DMS153 (cell line): ENCODE results near the gene SEMA3G.

ENCODE experiments used
- DNase-seq: peaks from one replicate; lab custom pipeline; 2025; lab: John Stamatoyannopoulos, UW

The SEMA3G gene

DNA sequence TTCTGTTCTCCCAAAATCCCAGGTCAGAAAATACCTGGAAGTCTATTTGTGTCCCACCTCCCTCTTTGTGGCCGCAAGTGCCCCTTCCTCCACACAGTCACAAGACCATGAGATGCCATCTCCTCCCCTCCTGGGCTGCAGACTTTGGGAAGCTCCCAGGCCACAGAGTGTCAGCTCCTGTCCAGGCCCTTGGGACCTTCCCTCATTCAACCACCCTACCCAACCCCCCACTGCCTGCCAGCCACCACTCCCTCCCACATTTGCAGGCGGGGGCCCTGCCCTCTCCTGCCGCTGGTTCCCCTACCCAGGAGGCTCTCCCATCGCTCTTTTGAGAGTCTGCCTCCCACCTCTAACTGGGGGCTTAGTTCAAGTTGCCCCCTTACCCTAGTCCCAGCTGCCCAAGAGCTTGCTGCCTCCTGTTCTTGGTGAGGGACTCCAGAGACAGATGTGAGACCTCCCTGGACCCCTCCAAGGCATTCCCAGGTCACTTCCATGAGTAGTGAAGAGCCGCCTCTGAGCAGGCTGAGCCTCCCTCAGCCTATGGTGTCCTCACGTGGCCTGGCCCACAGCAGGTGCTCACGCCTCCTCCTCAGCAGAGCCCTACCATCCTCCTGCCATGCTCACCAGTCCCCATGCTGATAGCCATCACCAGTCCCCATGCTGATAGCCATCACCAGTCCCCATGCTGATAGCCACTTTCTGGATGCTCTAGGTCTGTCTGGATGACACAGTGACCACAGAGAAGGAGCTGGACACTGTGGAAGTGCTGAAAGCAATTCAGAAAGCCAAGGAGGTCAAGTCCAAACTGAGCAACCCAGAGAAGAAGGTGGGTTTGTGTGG lies 34.4 kb upstream of the SEMA3G start:
- no peak for DNase-seq

DNA sequence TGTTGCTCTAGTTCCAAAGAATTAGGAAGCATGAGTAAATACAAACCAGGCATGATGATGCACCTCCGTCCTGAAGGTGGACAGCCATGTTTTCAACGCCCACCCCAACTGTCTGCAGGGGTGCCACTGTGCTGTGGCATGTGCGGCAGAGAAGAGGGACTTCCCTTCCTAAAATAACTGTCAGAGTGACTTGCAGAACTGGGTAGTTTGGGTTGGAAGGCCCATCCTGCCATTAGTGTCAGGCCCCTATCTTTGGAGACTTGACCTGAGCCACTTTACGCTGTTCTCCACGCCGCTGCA lies 32.8 kb upstream of the SEMA3G start:
- no peak for DNase-seq

DNA sequence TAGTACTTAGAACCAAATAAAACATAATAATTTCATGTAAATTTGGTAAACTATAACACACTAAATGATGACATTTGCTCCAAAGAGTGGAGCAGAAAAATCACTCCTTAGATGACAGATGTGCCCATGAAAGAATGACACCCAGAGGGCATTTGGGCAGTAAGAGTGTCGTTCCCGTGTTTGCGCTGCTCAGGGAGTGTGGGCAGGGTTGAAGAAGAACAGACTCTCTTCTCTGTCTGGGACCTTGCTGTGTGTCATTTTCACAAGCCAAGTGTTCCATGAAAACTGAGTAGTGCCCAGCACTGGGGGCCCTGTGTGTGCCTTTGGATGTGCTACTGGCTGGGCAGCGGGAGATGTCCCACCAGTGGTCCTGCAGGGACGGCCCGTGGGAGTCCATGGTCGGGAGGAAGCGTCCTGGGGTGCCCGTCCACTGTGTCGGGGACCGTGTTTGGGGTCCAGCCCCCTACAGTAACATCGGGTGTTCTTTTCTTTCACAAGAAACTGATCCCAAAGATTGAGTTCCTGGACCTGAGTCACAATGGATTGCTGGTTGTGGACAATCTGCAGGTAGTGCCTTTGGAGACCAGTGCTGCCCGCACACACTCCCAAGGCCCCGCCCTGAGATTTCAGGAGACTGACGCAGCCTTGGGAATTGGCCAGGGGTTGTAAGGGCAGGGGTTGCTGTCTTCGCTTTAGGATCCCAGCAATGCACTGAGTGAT lies 32.3 kb upstream of the SEMA3G start:
- DNase-seq: no peak

DNA sequence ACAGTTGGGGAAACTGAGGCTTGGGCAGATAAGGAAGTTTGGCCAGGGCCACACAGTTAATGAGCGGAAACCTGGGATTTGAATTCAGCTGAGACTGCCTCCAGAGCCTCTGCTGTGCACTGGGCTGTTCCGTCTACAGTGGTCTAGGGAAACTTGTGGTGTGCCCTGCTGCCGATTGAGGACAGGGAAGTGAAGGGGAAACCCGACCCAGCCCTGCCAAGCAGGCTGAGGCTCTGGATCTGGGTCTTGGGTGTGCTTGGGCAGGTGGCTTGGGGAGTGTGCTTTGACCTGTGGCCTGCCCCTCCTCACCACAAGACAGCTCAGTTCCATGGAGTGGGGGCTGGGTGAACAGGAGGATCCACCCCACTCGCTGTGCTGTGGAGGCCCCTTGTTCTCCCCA lies 28.1 kb upstream of the SEMA3G start:
- no peak for DNase-seq

DNA sequence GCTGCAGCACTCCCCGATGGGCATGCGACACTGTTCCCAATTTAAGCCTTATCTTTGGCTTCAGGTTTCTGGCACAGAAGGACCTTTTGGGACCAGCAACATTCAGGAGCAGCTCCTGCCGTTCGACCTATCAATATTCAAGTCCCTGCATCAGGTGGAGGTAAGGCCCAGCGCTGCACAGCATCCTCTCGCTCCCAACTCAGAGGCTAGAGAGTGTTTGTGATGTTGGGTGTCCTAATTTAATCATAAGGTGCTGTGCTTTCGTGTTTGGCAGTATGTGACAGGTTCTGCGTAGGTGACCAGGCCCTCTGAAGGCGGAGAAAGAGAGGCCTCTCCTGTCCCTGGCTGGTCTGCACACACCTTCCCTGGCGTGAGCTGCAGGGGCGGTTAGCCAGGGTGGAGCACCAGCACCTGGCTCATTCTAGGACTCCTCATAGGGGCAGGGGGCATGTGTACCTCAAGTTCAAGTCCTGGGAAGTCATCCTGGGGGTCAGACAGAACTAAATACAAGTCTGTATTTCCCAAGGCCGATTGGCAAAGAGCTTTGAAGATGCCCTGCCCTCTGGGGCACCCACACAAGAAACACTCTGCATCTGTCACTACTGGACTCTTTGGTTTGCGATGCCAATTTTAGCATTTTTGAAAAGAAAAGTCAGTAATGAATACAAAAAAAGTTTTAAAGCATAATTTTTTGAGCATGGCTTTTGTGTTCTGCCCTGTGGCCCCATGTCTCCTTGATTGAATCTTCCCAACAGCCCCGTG lies 27.5 kb upstream of the SEMA3G start:
- no peak for DNase-seq

- DNase-seq: no peak
These were observed 26.7 kb upstream of the SEMA3G start for GRCh38 chr3:52471371-52472238.

GRCh38 chr3:52470920-52471319 lies 26.0 kb upstream of the SEMA3G start:
- no peak for DNase-seq

- DNase-seq: no peak
These were observed 24.1 kb upstream of the SEMA3G start for GRCh38 chr3:52469001-52469400.

DNA sequence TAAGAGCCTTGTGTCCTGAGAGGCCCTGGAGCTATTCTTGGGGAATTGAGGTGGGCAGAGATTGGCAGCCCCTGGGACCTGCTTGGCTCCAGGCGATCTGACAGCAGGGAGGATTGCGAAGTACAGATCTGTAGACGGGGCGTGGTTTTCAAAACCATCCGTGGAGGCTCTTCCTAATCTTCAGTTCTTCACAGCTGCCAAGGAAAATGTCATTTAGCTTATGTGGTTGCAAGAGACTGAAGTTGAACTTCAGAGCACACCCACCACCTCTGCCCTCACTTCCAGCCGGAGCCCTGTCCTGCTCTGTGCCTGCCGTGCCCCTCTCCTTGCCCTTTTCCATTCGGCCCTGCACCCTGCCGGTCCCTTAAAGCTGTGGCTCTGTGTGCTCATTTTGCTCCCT lies 23.4 kb upstream of the SEMA3G start:
- no peak for DNase-seq

GRCh38 chr3:52463416-52463815 lies 18.5 kb upstream of the SEMA3G start:
- no peak for DNase-seq

DNA sequence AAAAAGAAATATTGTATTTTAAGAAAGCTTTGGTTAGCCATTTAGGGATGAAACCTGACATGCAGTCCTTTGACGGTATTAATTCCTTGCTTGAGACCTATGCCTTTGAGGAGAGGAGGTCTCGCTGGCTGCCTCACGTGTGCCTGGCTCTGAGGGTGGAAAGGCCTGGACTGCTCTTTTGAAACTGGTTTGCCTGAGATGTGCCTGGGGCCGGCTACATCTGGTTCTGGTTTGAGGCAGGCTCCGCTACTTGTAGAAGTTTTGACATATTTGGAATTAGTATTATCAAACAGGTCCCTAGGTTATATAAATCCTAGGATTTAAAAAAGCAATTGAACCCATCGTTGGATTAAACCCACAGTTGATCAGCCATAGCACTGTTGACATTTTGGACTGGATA lies 17.0 kb upstream of the SEMA3G start:
- DNase-seq: no peak

DNA sequence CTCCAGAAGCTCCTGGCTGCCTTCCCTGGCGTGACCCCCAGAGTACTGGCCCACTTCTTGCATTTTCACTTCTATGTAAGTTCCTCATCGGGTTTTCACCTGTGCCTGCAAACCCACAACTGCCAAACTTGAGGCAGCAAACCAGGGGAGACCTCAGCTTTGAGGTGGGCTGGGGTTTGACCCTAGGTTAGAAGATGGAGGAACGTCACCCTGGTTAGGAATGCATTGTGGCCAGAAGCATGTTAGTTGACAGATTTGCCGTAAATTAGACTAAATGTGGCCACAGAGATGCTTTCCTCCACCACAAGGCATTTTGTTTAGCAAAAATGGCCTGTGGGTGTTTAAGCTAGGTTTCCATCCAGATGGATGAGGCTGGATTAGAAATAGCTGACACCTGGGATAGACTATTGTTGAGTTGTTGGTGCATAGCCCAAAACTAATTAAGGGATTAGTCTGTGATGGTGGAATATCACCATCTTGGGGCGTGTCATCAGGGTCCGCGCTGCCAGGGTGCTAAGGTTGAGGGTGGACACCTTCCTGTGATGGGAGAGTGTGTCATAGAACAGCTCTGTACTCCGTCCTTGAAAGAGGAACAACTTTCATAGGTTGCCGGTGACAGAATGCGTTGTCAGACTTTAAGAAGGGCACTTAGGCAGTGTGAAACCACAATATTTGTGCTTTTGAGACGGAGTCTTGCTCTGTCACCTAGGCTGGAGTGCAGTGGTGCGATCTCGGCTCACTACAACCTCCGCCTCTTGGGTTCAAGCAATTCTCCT lies 14.1 kb upstream of the SEMA3G start:
- no peak for DNase-seq

- no peak for DNase-seq
These were observed 13.3 kb upstream of the SEMA3G start for GRCh38 chr3:52458031-52458760.

GRCh38 chr3:52456800-52457183 lies 11.9 kb upstream of the SEMA3G start:
- no peak for DNase-seq

DNA sequence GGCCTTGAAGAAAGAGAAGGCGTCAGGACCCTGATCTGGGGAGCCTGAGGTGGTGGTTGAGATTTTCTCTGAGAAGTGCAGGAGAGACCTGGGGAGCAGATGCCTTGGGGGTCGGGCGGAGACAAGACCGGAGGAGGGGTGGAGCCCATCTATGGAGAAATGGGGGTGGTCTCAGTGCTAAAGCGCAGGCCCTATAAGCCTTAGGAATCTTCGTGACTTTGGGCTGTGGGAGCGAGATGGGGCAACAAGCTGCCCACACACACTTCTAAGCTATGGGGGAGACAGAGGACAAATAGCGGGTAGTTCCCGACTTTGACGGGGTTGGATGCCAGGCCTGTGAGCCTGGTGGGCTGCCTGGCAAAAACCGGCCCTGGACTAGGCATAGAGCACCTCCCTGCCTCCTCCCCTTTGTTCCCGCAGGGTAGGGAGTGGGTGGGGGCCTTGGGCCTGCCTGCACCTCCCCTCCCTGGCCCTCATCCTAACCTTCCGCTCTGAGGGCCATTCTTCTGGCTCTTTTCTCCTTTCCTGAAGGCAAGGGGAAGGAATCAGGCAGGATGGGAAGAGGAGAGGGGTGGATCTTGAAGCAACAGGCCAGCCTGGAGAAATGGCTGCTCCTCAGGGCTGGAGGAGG lies 11.4 kb upstream of the SEMA3G start:
- no peak for DNase-seq

DNA sequence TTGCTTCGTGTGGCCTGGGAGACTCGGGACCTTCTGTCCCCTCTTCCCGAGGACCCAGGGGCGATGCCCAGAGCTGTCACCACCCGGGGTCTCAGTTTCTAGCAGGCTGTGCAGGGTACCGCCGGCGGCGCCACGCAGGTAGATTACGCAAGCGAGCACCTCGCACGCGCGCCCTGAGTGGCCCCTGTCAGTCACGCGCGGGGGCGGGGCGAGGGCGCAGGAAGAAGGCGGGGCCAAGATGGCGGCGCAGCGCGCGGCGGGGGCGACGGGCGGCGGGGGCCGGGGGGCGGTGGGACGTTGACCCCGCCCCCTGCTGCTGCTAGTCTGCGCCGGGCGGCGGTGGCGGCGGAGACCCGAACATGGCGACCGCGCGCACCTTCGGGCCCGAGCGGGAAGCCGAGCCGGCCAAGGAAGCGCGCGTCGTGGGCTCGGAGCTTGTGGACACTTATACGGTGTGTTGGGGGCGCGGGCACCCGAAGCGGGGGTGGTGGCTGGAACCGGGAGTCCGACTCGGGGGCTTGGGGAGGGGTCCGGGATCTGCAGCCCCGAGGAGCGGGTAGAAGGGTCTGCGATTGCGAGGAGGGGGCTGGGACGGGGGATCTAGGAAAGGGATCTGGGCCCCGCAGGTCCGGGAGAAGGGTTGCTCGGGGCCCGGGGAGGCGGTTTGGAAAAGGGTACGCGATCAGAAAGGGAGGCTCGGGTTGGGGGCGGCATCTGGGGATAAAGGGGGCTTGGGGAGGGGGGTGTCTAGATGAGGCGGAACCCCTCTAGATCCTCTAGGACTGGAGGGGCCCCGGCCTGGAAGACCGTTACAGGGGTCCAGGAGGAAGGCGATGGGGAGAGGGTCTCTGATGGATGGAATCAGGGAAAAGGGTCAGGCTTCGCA lies 10.6 kb upstream of the SEMA3G start, which contains the start of gene NISCH:
TSS of gene NISCH (plus strand) at position 322 of the 886 bp plus-strand sequence. CDS start at position 360, 38 bp downstream.
- DNase-seq: no peak

DNA sequence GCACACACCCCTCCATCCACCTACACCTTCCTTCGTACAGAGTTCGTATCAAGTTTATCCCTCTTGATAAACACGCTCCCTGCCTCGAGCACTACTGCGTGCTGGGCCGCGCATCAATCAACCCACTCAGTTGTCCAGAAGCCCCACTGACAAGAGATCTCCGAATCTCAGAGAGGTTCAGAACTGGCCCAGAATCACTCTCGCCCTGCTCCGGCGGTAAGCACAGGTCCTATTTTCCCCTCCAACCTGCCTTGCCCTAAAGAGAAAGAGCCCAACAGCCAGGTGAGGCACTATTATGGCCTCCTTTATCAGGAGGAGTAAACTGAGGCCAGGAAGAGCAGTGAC lies 10.0 kb upstream of the SEMA3G start:
- no peak for DNase-seq

DNA sequence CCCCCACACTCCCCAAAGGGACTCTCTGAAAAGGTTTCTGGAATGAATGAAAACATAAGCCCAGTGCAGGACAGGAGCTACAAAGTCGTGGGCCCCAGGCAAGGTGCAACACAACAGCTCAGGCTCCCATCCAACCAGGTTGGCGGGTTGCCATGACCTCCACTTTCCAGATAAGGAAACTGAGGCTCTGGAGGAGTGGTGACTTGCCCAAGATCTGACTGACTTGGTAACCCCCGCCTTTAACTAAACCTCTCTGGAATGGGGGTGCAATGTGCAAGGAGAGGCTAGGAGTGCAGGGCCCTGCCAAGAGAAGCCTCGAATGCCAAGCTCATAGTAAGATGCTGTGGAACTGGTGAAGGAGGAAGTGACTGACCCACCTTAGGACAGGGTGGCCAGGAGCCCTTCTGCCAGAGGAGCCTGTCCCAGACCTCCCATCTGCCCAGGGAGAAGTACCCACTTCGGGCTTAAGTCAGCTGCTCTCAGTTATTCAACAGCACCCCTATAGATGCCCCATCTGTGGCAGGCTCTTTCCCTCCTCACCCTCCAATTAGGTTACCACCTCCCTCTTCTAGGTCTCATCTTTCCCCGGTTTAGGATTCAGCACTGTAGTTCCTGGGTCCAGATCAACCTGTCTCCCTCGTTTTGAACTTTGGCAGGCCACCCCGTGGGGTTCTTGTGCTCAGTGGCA lies 9.5 kb upstream of the SEMA3G start:
- no peak for DNase-seq
